Keratinocyte (primary cell): ENCODE results near the gene GBGT1.

ENCODE experiments used
- EZH2 ChIP-seq: IDR thresholded peaks from one replicate; pipeline ENCODE4 v1.6.1; 2012; ENCODE audit warnings: inconsistent platforms, mild to moderate bottlenecking, low read length, moderate library complexity
- TF ChIP-seq, protein P1 (sequence below), 3 experiments: IDR thresholded peaks in 1 of 3; conservative IDR thresholded peaks in 1 of 3; optimal IDR thresholded peaks in 1 of 3; 2 replicates in 2 of 3; 3 replicates in 1 of 3; pipeline versions ENCODE3 to v1.5.1; 2011; ENCODE audit warnings: low read length in 3 of 3, mild to moderate bottlenecking in 3 of 3, moderate library complexity in 2 of 3, control low read depth in 1 of 3, inconsistent platforms in 1 of 3; ENCODE audit not compliant: insufficient read depth in 2 of 3; ENCODE audit errors: extremely low read depth in 1 of 3

DNA sequence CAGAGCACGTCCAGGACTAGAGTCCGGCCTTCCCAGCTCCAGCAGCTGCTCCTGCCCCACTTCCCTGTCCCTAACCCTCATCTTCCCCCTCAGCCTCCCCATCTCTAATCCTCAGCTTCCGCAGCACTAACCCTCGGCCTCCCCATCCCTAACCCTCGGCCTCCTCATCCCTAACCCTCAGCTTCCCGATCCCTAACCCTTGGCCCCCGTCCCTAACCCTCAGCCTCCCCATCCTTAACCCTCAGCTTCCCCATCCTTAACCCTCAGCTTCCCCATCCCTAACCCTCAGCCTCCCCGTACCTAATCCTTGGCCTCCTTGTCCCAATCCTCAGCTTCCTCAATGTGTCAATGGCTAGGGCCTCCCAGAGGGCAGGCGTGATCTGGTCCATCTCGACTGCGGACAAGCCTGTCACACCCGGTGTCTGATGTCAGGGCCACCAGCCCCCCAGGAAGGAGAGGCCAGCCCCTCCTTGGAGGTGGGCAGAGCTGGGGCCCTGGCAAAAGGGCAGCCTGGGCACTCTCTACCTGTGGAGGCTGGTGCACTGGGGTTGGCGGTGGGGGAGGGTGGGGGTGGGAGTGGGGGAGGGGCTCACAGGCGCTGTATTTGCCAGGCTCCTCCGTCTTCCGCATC is 43.9 kb upstream of the GBGT1 start:
- no peak for TF ChIP-seq EZH2
- TF ChIP-seq, protein P1, sequence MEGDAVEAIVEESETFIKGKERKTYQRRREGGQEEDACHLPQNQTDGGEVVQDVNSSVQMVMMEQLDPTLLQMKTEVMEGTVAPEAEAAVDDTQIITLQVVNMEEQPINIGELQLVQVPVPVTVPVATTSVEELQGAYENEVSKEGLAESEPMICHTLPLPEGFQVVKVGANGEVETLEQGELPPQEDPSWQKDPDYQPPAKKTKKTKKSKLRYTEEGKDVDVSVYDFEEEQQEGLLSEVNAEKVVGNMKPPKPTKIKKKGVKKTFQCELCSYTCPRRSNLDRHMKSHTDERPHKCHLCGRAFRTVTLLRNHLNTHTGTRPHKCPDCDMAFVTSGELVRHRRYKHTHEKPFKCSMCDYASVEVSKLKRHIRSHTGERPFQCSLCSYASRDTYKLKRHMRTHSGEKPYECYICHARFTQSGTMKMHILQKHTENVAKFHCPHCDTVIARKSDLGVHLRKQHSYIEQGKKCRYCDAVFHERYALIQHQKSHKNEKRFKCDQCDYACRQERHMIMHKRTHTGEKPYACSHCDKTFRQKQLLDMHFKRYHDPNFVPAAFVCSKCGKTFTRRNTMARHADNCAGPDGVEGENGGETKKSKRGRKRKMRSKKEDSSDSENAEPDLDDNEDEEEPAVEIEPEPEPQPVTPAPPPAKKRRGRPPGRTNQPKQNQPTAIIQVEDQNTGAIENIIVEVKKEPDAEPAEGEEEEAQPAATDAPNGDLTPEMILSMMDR (optimal IDR thresholded peaks at IDR 0.05 in 1 of 3, IDR thresholded peaks at IDR 0.05 in 1 of 3, conservative IDR thresholded peaks at IDR 0.05 in 1 of 3; ENCODE audit: extremely low read depth in 1 of 3, insufficient read depth in 2 of 3, low read length in 3 of 3): no peak
